OCI-LY7 (cell line): ENCODE results near the gene PAFAH1B1.

ENCODE experiments used
- CTCF ChIP-seq: fragments of 200-600 bp; sonication (generic); conservative IDR thresholded peaks from 2 replicates; pipeline ENCODE4 v1.5.1; 2014; ENCODE audit warnings: mild to moderate bottlenecking, antibody characterized with exemption, low read length, moderate library complexity, mixed read lengths
- EZH2phosphoT487 ChIP-seq: fragments of 200-600 bp; sonication (generic); IDR thresholded peaks from 2 replicates; pipeline ENCODE4 v1.6.1; 2018; ENCODE audit warnings: low read depth, borderline replicate concordance, mild to moderate bottlenecking, mixed run types, antibody characterized with exemption, low read length, moderate library complexity, mixed read lengths

GRCh38 chr17:2612630-2613029, 19.2 kb downstream of the PAFAH1B1 start:
- TF ChIP-seq CTCF (no peak), EZH2phosphoT487 (no peak)
